GM23338 (cell line): Measurements from ENCODE around the gene CLDN10. TPM values are rescaled to one million over a fixed set of nuclear protein-coding genes. Genes with fewer than 3 reads are reported as not detected.

Source experiments
- ATAC-seq: fragments of 200-7000 bp; cut with Tn5 transposase; 3 replicates; pipeline ENCODE4 v1.9.1; 2020
- DNase-seq: peaks from one replicate; pipeline ENCODE4 v3.0.0-alpha.2; 2015; ENCODE audit warnings: low spot score
- H2AFZ ChIP-seq: fragments of 200-600 bp; sonication (generic); 2 replicates; pipeline ENCODE4 v1.8.0; 2016; ENCODE audit warnings: antibody characterized with exemption, mild to moderate bottlenecking, moderate library complexity
- H3F3A ChIP-seq: fragments of 200-600 bp; sonication (generic); replicated peaks from 2 replicates; pipeline ENCODE4 v1.8.0; 2017; ENCODE audit warnings: antibody characterized with exemption, mixed run types, low read depth
- H3K27ac ChIP-seq: fragments of 200-600 bp; sonication (generic); 2 replicates; pipeline ENCODE4 v1.6.1; 2016; ENCODE audit warnings: low read depth
- H3K27me3 ChIP-seq: fragments of 200-600 bp; sonication (generic); 2 replicates; pipeline ENCODE4 v1.8.0; 2016; ENCODE audit warnings: mild to moderate bottlenecking, mixed run types, moderate library complexity; ENCODE audit not compliant: insufficient read depth
- H3K36me3 ChIP-seq: fragments of 200-600 bp; sonication (generic); 2 replicates; pipeline ENCODE4 v1.8.0; 2016; ENCODE audit warnings: mild to moderate bottlenecking; ENCODE audit not compliant: insufficient read depth
- H3K4me1 ChIP-seq: fragments of 200-600 bp; sonication (generic); 2 replicates; pipeline ENCODE4 v1.8.0; 2016; ENCODE audit warnings: mild to moderate bottlenecking, moderate library complexity; ENCODE audit not compliant: insufficient read depth
- H3K4me2 ChIP-seq: fragments of 200-600 bp; sonication (generic); 2 replicates; pipeline ENCODE4 v1.7.1; 2017; ENCODE audit warnings: mixed run types
- H3K4me3 ChIP-seq: fragments of 200-600 bp; sonication (generic); 2 replicates; pipeline ENCODE4 v1.6.1; 2016; ENCODE audit warnings: mixed run types
- H3K79me2 ChIP-seq: fragments of 200-600 bp; sonication (generic); replicated peaks from 2 replicates; pipeline ENCODE4 v1.8.0; 2017; ENCODE audit warnings: mild to moderate bottlenecking; ENCODE audit not compliant: insufficient read depth
- H3K9me2 ChIP-seq: fragments of 200-600 bp; sonication (generic); 2 replicates; pipeline ENCODE4 v1.8.0; 2017; ENCODE audit not compliant: insufficient read depth
- H4K20me1 ChIP-seq: fragments of 200-600 bp; sonication (generic); replicated peaks from 2 replicates; pipeline ENCODE4 v1.8.0; 2017; ENCODE audit warnings: mild to moderate bottlenecking; ENCODE audit not compliant: insufficient read depth
- H3K27ac Mint-ChIP-seq: 2 replicates; pipeline ENCODE4 v1.8.0; 2020; ENCODE audit warnings: inconsistent platforms, mild to moderate bottlenecking, moderate library complexity, mixed read lengths
- H3K27me3 Mint-ChIP-seq: 3 replicates; pipeline ENCODE4 v1.8.0; 2022; ENCODE audit warnings: low read depth, mild to moderate bottlenecking, moderate library complexity, mixed read lengths, inconsistent platforms; ENCODE audit not compliant: insufficient read depth, poor library complexity
- H3K36me3 Mint-ChIP-seq: 3 replicates; pipeline ENCODE4 v1.8.0; 2021; ENCODE audit warnings: low read depth, mild to moderate bottlenecking, inconsistent platforms, moderate library complexity, mixed read lengths
- H3K4me1 Mint-ChIP-seq: 3 replicates; pipeline ENCODE4 v1.8.0; 2020; ENCODE audit warnings: mild to moderate bottlenecking, inconsistent platforms, mixed read lengths
- H3K4me3 Mint-ChIP-seq: 3 replicates; pipeline ENCODE4 v1.8.0; 2021; ENCODE audit warnings: moderate library complexity, mild to moderate bottlenecking, inconsistent platforms, mixed read lengths
- H3K9me3 Mint-ChIP-seq: 3 replicates; pipeline ENCODE4 v1.8.0; 2020; ENCODE audit warnings: moderate library complexity, mild to moderate bottlenecking, inconsistent platforms, mixed read lengths
- CREB1 ChIP-seq: fragments of 250-450 bp; sonication (Bioruptor Pico); IDR thresholded peaks from 2 replicates; pipeline ENCODE4 v1.5.0; 2020; ENCODE audit warnings: low read depth, mild to moderate bottlenecking, moderate library complexity
- EZH2phosphoT487 ChIP-seq: fragments of 200-600 bp; sonication (generic); IDR thresholded peaks from one replicate; pipeline ENCODE4 v1.8.1; 2018; ENCODE audit warnings: antibody characterized with exemption; ENCODE audit not compliant: unreplicated experiment
- JUNB ChIP-seq: IDR thresholded peaks from one replicate; pipeline ENCODE4 v1.6.1; 2016; ENCODE audit warnings: antibody characterized with exemption; ENCODE audit not compliant: unreplicated experiment
- NANOG ChIP-seq: IDR thresholded peaks from 2 replicates; pipeline ENCODE4 v1.6.1; 2016; ENCODE audit warnings: antibody characterized with exemption, borderline replicate concordance
- POLR2AphosphoS5 ChIP-seq: IDR thresholded peaks from 2 replicates; pipeline ENCODE4 v1.6.1; 2016; ENCODE audit warnings: antibody characterized with exemption, low read depth
- STAT1 ChIP-seq: IDR thresholded peaks from one replicate; pipeline ENCODE4 v1.6.1; 2016; ENCODE audit warnings: antibody characterized with exemption; ENCODE audit not compliant: unreplicated experiment
- ZNF331 ChIP-seq: fragments of 250-450 bp; sonication (Bioruptor Pico); IDR thresholded peaks from 2 replicates; pipeline ENCODE4 v1.5.0; 2020; ENCODE audit warnings: low read depth, mild to moderate bottlenecking, moderate library complexity
- polyA plus RNA-seq: library from polyadenylated mRNA; unstranded; fragments of >200 nt; fragmentation: Nextera tagmentation; extraction: Ambion mirVana; gene quantifications from 2 replicates; pipeline ENCODE4 v1.2.1, GENCODE V29; 2016
- total RNA-seq: library from RNA; depleted of rRNA; stranded (reverse); fragments of >200 nt; shearing (Covaris generic); gene quantifications from 2 replicates; pipeline ENCODE4 v1.2.3, GENCODE V29; 2014
- TF ChIP-seq, protein P1 (sequence below): IDR thresholded peaks from 2 replicates; pipeline ENCODE4 v1.6.1; 2016; ENCODE audit warnings: antibody characterized with exemption
- TF ChIP-seq, protein P2 (sequence below), 2 experiments: fragments of 200-600 bp in 1 of 2; sonication (generic) in 1 of 2; conservative IDR thresholded peaks; 2 replicates each; pipeline versions ENCODE4 v1.5.1 to v1.6.1; 2016 to 2017; ENCODE audit warnings: antibody characterized with exemption in 2 of 2, low read depth in 2 of 2, mild to moderate bottlenecking in 2 of 2, moderate library complexity in 1 of 2

The CLDN10 gene
- total and polyA plus RNA-seq, 2 experiments from 2014 or later: 34.7 to 65.9 TPM

DNA sequence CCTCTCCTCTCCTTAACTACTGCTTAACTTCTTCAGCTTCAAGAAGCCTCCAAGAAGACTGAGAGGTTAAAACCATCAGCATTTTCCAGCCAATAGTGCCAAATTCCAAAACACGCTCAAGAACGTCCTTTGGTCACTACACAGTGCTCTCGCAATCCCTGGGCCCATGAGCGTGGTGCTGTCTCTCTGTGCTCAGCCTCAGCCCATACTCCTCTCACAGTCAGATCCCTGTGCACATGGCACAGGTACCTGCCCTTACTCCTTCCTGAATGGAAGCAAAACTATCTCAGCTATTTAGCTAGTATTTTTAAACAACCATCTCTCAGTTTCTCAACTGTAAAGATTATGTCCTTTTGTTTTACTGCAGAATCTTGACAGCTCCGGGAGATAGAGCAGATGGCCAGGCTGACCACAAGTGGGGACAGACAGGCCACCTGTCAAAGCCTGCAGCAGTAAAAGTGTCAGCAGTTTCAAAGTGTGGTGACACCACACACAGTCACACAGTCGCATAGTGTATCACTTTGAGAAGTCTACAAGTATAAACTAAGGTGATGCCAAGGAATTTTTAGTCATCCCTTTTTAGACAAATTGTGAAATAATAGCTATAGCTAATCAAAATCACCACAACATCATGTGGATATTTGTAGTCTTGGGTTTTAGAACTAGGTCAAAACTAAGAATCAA is 56.3 kb downstream of the CLDN10 start (continued):
- no peak for TF ChIP-seq ZNF331 (CRISPR knock-in tag)

DNA sequence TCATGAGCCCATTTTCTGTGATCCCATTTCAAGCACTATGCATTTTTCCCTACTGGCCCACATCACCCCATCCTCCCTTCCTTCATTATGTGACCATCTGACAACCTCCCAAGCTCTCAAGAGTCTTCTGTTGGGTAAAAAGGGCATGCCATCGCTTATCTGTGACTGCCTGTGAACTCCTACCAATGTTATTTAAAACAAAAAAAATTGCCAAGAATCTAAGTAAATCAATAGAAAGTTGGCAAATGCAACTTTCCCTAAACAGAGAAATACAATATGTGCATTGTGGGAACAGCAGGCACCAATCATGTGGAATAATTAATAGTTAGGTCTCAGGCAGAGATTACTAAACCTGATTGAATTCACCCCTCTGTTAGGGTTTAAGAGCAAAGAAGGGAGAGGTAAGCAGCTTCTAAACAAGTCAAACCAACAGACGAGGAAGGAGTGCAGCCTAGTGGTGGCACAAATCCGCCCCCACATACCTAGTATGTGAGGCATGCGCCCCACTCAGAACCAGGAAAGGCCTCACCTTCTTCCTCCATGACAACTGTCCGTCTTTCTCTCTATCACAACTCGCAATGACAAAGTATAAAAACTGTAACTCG is 62.2 kb downstream of the CLDN10 start:
- DNase-seq: peak; percentile 10
- Histone ChIP-seq H3K36me3 (peaks cover 9% of the 10 kb centered on the region; the same call in 1 of the 2 replicates), H4K20me1 (no peaks in the 10 kb centered on the region), H3K27me3 (no peaks in the 10 kb centered on the region), H3K4me3 (no peak overlapping the region), H3K4me2 (no peak overlapping the region), H2AFZ (no peak overlapping the region), H3K79me2 (no peaks in the 10 kb centered on the region), H3K9me2 (no peaks in the 10 kb centered on the region), H3F3A (no peaks in the 10 kb centered on the region), H3K4me1 (no peaks in the 10 kb centered on the region), H3K27ac (no peak overlapping the region)
- no peaks in the 10 kb centered on the region for H3K27me3 Mint-ChIP-seq
- ATAC-seq: no peak
- TF ChIP-seq POLR2AphosphoS5 (no peak), CREB1 (CRISPR knock-in tag) (no peak), EZH2phosphoT487 (no peak), JUNB (no peak), STAT1 (no peak)
- TF ChIP-seq, protein P1, sequence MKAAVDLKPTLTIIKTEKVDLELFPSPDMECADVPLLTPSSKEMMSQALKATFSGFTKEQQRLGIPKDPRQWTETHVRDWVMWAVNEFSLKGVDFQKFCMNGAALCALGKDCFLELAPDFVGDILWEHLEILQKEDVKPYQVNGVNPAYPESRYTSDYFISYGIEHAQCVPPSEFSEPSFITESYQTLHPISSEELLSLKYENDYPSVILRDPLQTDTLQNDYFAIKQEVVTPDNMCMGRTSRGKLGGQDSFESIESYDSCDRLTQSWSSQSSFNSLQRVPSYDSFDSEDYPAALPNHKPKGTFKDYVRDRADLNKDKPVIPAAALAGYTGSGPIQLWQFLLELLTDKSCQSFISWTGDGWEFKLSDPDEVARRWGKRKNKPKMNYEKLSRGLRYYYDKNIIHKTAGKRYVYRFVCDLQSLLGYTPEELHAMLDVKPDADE: no peak
- TF ChIP-seq, protein P2, sequence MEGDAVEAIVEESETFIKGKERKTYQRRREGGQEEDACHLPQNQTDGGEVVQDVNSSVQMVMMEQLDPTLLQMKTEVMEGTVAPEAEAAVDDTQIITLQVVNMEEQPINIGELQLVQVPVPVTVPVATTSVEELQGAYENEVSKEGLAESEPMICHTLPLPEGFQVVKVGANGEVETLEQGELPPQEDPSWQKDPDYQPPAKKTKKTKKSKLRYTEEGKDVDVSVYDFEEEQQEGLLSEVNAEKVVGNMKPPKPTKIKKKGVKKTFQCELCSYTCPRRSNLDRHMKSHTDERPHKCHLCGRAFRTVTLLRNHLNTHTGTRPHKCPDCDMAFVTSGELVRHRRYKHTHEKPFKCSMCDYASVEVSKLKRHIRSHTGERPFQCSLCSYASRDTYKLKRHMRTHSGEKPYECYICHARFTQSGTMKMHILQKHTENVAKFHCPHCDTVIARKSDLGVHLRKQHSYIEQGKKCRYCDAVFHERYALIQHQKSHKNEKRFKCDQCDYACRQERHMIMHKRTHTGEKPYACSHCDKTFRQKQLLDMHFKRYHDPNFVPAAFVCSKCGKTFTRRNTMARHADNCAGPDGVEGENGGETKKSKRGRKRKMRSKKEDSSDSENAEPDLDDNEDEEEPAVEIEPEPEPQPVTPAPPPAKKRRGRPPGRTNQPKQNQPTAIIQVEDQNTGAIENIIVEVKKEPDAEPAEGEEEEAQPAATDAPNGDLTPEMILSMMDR (conservative IDR thresholded peaks at IDR 0.05; ENCODE audit: low read depth in 2 of 2): peak in 1 of 2 experiments; percentile 31; a peak in 1 of 4 replicates
- H3K9me3 Mint-ChIP-seq: no peaks in the 10 kb centered on the region
- H3K4me3 Mint-ChIP-seq: no peak overlapping the region
- H3K36me3 Mint-ChIP-seq: peaks cover 37% of the 10 kb centered on the region
- H3K4me1 Mint-ChIP-seq: no peaks in the 10 kb centered on the region
- H3K27ac Mint-ChIP-seq: peak overlapping the region; percentile 33; the same call in 1 of the 2 replicates

DNA sequence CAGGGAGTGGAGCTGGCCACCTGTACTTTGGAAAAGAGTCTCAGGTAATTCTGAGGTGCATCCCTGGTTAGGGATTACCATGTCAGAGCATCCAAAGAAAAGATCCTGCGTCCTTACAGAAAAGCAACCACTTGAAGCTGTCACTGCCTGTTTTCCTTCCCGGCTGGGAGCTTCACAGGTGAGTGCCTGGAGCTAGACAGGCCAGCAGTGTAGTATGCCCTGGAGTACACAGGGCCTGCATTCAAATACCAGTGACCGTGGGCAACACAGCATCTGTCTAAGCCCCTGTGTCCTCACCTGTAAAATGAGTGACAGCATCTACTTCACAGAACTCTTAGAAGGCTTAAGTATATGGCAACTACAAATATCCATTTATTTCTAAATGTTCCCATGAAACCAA is 63.0 kb downstream of the CLDN10 start:
- peak overlapping the region; percentile 33; the same call in 1 of the 2 replicates for H3K27ac Mint-ChIP-seq
- H3K4me1 Mint-ChIP-seq: no peaks in the 10 kb centered on the region
- H3K9me3 Mint-ChIP-seq: no peaks in the 10 kb centered on the region
- H3K4me3 Mint-ChIP-seq: no peak overlapping the region
- Histone ChIP-seq H3F3A (no peaks in the 10 kb centered on the region), H3K27me3 (no peaks in the 10 kb centered on the region), H3K4me1 (no peaks in the 10 kb centered on the region), H3K79me2 (no peaks in the 10 kb centered on the region), H3K36me3 (peaks cover 11% of the 10 kb centered on the region), H4K20me1 (no peaks in the 10 kb centered on the region), H3K9me2 (no peaks in the 10 kb centered on the region), H3K4me3 (no peak overlapping the region), H3K27ac (no peak overlapping the region), H3K4me2 (no peak overlapping the region), H2AFZ (no peak overlapping the region)
- TF ChIP-seq NANOG (no peak), CREB1 (CRISPR knock-in tag) (no peak), STAT1 (no peak), POLR2AphosphoS5 (no peak)
- TF ChIP-seq, protein P1: no peak
- TF ChIP-seq, protein P2 (conservative IDR thresholded peaks at IDR 0.05; ENCODE audit: low read depth in 2 of 2): no peak
- ATAC-seq (no peak), DNase-seq (no peak)
- peaks cover 43% of the 10 kb centered on the region for H3K36me3 Mint-ChIP-seq
- no peaks in the 10 kb centered on the region for H3K27me3 Mint-ChIP-seq
